BLaER1 (cell line): ENCODE data around the gene G6PC3.
A peak's percentile ranks its signal among the peaks of the same experiment; 100 is the strongest.

Experiments
- H3K27ac ChIP-seq: shearing (Covaris generic); formaldehyde crosslinking; 2 replicates; pipeline ENCODE4 v1.8.1; 2022
- H3K27me3 ChIP-seq: shearing (Covaris generic); formaldehyde crosslinking; 2 replicates; pipeline ENCODE4 v1.8.1; 2022
- H3K36me3 ChIP-seq: shearing (Covaris generic); formaldehyde crosslinking; 2 replicates; pipeline ENCODE4 v1.8.1; 2022
- H3K4me1 ChIP-seq: shearing (Covaris generic); formaldehyde crosslinking; 2 replicates; pipeline ENCODE4 v1.8.1; 2022
- H3K4me2 ChIP-seq: shearing (Covaris generic); formaldehyde crosslinking; 2 replicates; pipeline ENCODE4 v1.8.1; 2022
- H3K4me3 ChIP-seq: shearing (Covaris generic); formaldehyde crosslinking; 2 replicates; pipeline ENCODE4 v1.8.1; 2022
- H3K9ac ChIP-seq: shearing (Covaris generic); formaldehyde crosslinking; 2 replicates; pipeline ENCODE4 v1.8.1; 2022
- H3K9me3 ChIP-seq: shearing (Covaris generic); formaldehyde crosslinking; 2 replicates; pipeline ENCODE4 v1.8.1; 2022
- H4K20me1 ChIP-seq: shearing (Covaris generic); formaldehyde crosslinking; 2 replicates; pipeline ENCODE4 v1.8.1; 2022
- Cebpa-rat ChIP-seq: shearing (Covaris generic); IDR thresholded peaks from 2 replicates; pipeline ENCODE4 v1.8.1; 2022

Gene G6PC3

GRCh38 chr17:44105483-44105882 lies 34.9 kb downstream of the G6PC3 start:
- Histone ChIP-seq H3K9me3 (no peaks in the 10 kb centered on the region), H3K4me2 (peak overlapping the region; percentile 99), H3K4me1 (peaks cover 90% of the 10 kb centered on the region), H4K20me1 (peaks cover 93% of the 10 kb centered on the region), H3K4me3 (no peak overlapping the region), H3K36me3 (peaks cover 57% of the 10 kb centered on the region), H3K27me3 (no peaks in the 10 kb centered on the region), H3K27ac (peak overlapping the region; percentile 88), H3K9ac (peak overlapping the region; percentile 67)
- TF ChIP-seq Cebpa-rat, result no peak

DNA sequence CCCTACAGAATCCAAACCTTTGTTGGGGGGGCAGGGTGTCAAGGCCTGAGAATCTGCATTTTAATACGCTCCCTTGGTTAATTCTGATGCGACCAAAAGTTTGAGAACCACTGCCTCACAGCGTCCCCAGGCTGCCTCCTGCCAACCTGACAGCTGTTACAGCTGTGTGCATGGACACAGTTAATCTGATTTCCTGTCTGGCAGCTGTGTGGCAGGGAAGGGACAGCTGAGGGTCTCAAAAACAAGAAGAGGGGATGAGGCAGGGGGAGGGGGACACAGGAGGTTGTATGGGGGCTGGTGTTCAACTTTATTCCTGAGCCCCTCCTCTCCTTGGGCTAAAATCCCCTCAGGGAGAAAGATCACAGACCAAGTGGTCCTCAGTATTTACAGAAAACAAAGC lies 35.4 kb downstream of the G6PC3 start:
- Histone ChIP-seq H3K9me3 (no peaks in the 10 kb centered on the region), H3K36me3 (peaks cover 57% of the 10 kb centered on the region), H3K4me3 (no peak overlapping the region), H3K9ac (peak overlapping the region; percentile 67), H3K27ac (peak overlapping the region; percentile 88), H4K20me1 (peaks cover 97% of the 10 kb centered on the region), H3K27me3 (no peaks in the 10 kb centered on the region), H3K4me1 (peaks cover 94% of the 10 kb centered on the region), H3K4me2 (peak overlapping the region; percentile 99)
- no peak for TF ChIP-seq Cebpa-rat

DNA sequence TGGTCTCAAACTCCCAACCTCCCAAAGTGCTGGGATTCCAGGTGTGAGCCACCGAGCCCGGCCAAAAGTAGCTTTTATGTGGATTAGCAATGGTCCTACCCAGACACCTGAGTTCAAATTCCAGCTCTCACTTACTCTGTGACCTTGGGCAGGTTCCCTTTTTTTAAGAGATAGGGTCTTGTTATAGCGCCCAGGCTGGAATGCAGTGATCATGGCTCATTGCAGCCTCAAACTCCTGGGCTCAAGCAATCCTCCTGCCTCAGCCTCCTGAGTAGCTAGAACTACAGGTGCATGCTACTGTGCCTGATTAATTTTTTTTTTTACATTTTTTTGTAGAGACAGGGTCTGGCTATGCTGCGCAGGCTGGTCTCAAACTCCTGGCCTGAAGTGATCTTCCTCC lies 36.3 kb downstream of the G6PC3 start:
- Histone ChIP-seq H3K4me1 (peaks cover 95% of the 10 kb centered on the region), H4K20me1 (peaks cover 92% of the 10 kb centered on the region), H3K9me3 (no peaks in the 10 kb centered on the region), H3K4me3 (no peak overlapping the region), H3K27ac (peak overlapping the region; percentile 88), H3K4me2 (peak overlapping the region; percentile 99), H3K9ac (peak overlapping the region; percentile 33; the same call in 1 of the 2 replicates), H3K27me3 (no peaks in the 10 kb centered on the region), H3K36me3 (peaks cover 51% of the 10 kb centered on the region)
- no peak for TF ChIP-seq Cebpa-rat

DNA sequence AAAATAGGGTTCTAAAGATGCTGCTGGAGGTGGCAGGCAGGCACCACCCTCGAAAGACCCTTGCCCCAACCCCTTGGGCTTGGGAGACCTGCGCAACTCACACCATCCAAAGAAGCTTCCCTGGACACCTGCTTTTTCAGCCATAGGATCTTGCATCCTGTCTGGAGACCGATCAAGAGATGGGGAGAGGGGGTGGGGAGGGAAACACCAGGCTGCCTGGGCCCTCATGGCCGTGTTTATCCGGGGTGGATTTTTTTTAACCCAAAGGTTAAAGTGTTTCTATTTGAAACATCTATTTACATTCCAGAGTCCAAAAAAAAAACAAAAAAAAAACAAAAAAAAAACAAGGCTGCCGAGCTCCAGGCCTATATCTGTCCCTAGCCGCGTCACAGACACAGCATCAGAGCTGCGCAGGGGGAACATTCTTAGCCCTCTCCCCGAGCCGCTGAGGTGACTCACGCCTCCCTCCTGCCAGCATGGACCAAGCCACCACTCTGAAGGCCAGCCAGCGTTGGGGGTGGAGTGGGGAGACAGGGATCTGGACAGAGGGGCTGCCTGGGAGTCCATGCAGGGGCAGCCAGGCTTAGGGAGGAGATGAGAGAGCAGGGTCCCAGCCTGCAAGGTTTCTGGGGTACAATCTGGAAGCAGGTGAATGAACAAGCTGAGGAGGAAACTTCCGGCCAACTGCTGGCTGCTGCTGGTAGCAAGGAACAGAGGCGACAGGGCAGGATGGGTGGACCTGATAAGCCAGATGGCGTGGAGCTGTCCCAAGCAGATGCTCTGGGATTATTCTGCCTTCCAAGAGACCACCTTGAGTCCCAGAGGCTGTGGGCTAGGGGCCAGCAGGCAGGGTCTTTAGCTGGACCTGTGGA lies 38.1 kb downstream of the G6PC3 start:
- Histone ChIP-seq H4K20me1 (peaks cover 90% of the 10 kb centered on the region), H3K9ac (peak overlapping the region; percentile 85), H3K27me3 (no peaks in the 10 kb centered on the region), H3K9me3 (no peaks in the 10 kb centered on the region), H3K4me1 (peaks cover 97% of the 10 kb centered on the region), H3K4me2 (peak overlapping the region; percentile 99), H3K27ac (peak overlapping the region; percentile 88), H3K4me3 (peak overlapping the region; percentile 73), H3K36me3 (peaks cover 37% of the 10 kb centered on the region)
- TF ChIP-seq Cebpa-rat, result no peak

- no peaks in the 10 kb centered on the region for H3K27me3 ChIP-seq
- H3K4me3 ChIP-seq, result peak overlapping the region; percentile 73
- peak overlapping the region; percentile 99 for H3K4me2 ChIP-seq
- H4K20me1 ChIP-seq, result peaks cover 90% of the 10 kb centered on the region
- peaks cover 40% of the 10 kb centered on the region for H3K36me3 ChIP-seq
- H3K9me3 ChIP-seq, result no peaks in the 10 kb centered on the region
- TF ChIP-seq Cebpa-rat, result no peak
- H3K9ac ChIP-seq, result peak overlapping the region; percentile 85
- H3K27ac ChIP-seq, result peak overlapping the region; percentile 88
- peaks cover 97% of the 10 kb centered on the region for H3K4me1 ChIP-seq
These were observed 38.7 kb downstream of the G6PC3 start for GRCh38 chr17:44109312-44109630.

DNA sequence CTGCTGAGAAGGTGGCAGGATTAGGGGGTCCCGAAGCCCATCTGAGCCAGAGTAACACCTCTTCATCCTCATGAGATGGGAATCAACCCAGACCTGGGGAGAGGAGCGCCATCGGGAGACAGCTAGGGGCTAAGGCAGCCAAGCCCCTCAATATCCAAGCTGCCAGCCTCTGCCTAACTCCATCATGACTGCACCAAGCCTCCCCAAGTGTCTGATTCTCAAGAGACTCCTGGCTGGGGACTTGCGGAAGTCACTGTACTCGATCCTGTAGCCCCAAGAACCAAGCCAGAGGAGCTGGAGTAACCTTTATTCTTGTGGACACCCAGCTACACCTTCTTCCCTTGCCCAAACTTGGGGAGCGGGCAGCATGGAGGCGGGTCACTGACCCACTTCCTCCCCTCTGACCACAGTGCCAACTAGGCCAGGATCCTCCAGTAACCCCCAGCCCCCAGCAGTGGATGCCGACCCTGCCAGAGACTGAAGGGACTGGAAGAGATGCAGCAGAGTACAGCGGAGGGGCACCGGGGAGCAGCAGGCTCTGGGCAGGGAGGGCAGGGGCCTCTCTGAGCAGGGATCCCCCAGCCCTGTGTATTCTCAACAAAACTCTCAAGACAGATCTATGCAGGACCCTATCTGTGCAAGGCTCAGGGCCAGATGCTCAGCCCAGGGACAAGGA lies 39.6 kb downstream of the G6PC3 start:
- no peak for TF ChIP-seq Cebpa-rat
- Histone ChIP-seq H3K36me3 (peaks cover 40% of the 10 kb centered on the region), H3K27me3 (no peaks in the 10 kb centered on the region), H3K4me1 (peaks cover 97% of the 10 kb centered on the region), H3K4me2 (peak overlapping the region; percentile 99), H3K4me3 (peak overlapping the region; percentile 73), H3K27ac (peak overlapping the region; percentile 88), H3K9ac (peak overlapping the region; percentile 85), H4K20me1 (peaks cover 90% of the 10 kb centered on the region), H3K9me3 (no peaks in the 10 kb centered on the region)

- Histone ChIP-seq H3K9ac (peak overlapping the region; percentile 85), H3K27ac (peak overlapping the region; percentile 88)
These were observed 40.5 kb downstream of the G6PC3 start for GRCh38 chr17:44110823-44111633.

GRCh38 chr17:44111777-44112176 lies 41.2 kb downstream of the G6PC3 start:
- peak overlapping the region; percentile 85 for H3K9ac ChIP-seq
- TF ChIP-seq Cebpa-rat, result no peak
- peaks cover 97% of the 10 kb centered on the region for H3K4me1 ChIP-seq

More at GRCh38 chr17:44110823-44111633, 40.5 kb downstream of the G6PC3 start:
- Histone ChIP-seq H3K4me3 (peak overlapping the region; percentile 73), H3K27me3 (no peaks in the 10 kb centered on the region), H3K4me1 (peaks cover 97% of the 10 kb centered on the region), H3K9me3 (no peaks in the 10 kb centered on the region), H4K20me1 (peaks cover 90% of the 10 kb centered on the region), H3K36me3 (peaks cover 43% of the 10 kb centered on the region), H3K4me2 (peak overlapping the region; percentile 99)
- TF ChIP-seq Cebpa-rat, result no peak

More at GRCh38 chr17:44111777-44112176, 41.2 kb downstream of the G6PC3 start:
- Histone ChIP-seq H3K4me3 (peak overlapping the region; percentile 73), H3K4me2 (peak overlapping the region; percentile 99), H3K27me3 (no peaks in the 10 kb centered on the region), H3K9me3 (no peaks in the 10 kb centered on the region), H3K27ac (peak overlapping the region; percentile 88), H3K36me3 (peaks cover 50% of the 10 kb centered on the region), H4K20me1 (peaks cover 90% of the 10 kb centered on the region)
